Smooth muscle cell (in vitro differentiated cells): ENCODE results near the gene GPRIN1. TPM values are rescaled to one million over a fixed set of nuclear protein-coding genes. Genes with fewer than 3 reads are reported as not detected.

Source experiments
- DNase-seq: peaks from one replicate; lab custom pipeline; 2025; ENCODE audit not compliant: unreplicated experiment; lab: John Stamatoyannopoulos, UW
- H2AFZ ChIP-seq: fragments of 200-600 bp; sonication (generic); 2 replicates; pipeline ENCODE4 v1.6.0; 2016; ENCODE audit warnings: antibody characterized with exemption, low read depth, mild to moderate bottlenecking
- H3F3A ChIP-seq: fragments of 200-600 bp; sonication (generic); 2 replicates; pipeline ENCODE4 v1.6.0; 2017; ENCODE audit warnings: antibody characterized with exemption, low read depth
- H3K27ac ChIP-seq: fragments of 200-600 bp; sonication (generic); 2 replicates; pipeline ENCODE4 v1.5.1; 2016; ENCODE audit warnings: low read depth, mild to moderate bottlenecking
- H3K27me3 ChIP-seq: fragments of 200-600 bp; sonication (generic); 2 replicates; pipeline ENCODE4 v1.6.1; 2016; ENCODE audit warnings: low read depth, mild to moderate bottlenecking
- H3K36me3 ChIP-seq: fragments of 200-600 bp; sonication (generic); 2 replicates; pipeline ENCODE4 v1.5.1; 2016; ENCODE audit warnings: low read depth
- H3K4me1 ChIP-seq: fragments of 200-600 bp; sonication (generic); 2 replicates; pipeline ENCODE4 v1.5.1; 2016; ENCODE audit warnings: low read depth
- H3K4me2 ChIP-seq: fragments of 200-600 bp; sonication (generic); 2 replicates; pipeline ENCODE4 v1.6.0; 2016; ENCODE audit warnings: mild to moderate bottlenecking
- H3K4me3 ChIP-seq: fragments of 200-600 bp; sonication (generic); 2 replicates; pipeline ENCODE4 v1.5.1; 2016; ENCODE audit warnings: mild to moderate bottlenecking
- H3K79me2 ChIP-seq: fragments of 200-600 bp; sonication (generic); 2 replicates; pipeline ENCODE4 v1.6.0; 2016; ENCODE audit warnings: low read depth, mild to moderate bottlenecking
- H3K9ac ChIP-seq: fragments of 200-600 bp; sonication (generic); 2 replicates; pipeline ENCODE4 v1.6.0; 2016; ENCODE audit warnings: low read depth
- H3K9me3 ChIP-seq: fragments of 200-600 bp; sonication (generic); replicated peaks from 2 replicates; pipeline ENCODE4 v1.5.1; 2016; ENCODE audit warnings: low read depth
- H4K20me1 ChIP-seq: fragments of 200-600 bp; sonication (generic); 2 replicates; pipeline ENCODE4 v1.6.0; 2016; ENCODE audit warnings: low read depth
- WGBS: methylation state at CpG from one replicate; pipeline ENCODE4 v1.1.7; 2016; ENCODE audit warnings: low lambda C conversion rate; 5-methylcytosine and 5-hydroxymethylcytosine counted together
- polyA plus RNA-seq: library from polyadenylated mRNA; unstranded; fragments of >200 nt; fragmentation: Nextera tagmentation; extraction: Ambion mirVana; gene quantifications from 2 replicates; pipeline ENCODE4 v1.2.1, GENCODE V29; 2016
- total RNA-seq: library from RNA; depleted of rRNA; stranded (reverse); fragments of >200 nt; gene quantifications from 2 replicates; pipeline ENCODE4 v1.2.3, GENCODE V29; 2014
- TF ChIP-seq, protein P1 (sequence below): fragments of 200-600 bp; sonication (generic); IDR thresholded peaks from 2 replicates; pipeline ENCODE4 v1.5.1; 2017; ENCODE audit warnings: borderline replicate concordance, mild to moderate bottlenecking, antibody characterized with exemption; ENCODE audit not compliant: insufficient read depth, poor library complexity, severe bottlenecking

GPRIN1 gene
- total and polyA plus RNA-seq, 2 experiments from 2014 or later, result 2.1 to 3.6 TPM

GRCh38 chr5:176632745-176633144 is 22.8 kb upstream of the GPRIN1 start:
- TF ChIP-seq, protein P1, sequence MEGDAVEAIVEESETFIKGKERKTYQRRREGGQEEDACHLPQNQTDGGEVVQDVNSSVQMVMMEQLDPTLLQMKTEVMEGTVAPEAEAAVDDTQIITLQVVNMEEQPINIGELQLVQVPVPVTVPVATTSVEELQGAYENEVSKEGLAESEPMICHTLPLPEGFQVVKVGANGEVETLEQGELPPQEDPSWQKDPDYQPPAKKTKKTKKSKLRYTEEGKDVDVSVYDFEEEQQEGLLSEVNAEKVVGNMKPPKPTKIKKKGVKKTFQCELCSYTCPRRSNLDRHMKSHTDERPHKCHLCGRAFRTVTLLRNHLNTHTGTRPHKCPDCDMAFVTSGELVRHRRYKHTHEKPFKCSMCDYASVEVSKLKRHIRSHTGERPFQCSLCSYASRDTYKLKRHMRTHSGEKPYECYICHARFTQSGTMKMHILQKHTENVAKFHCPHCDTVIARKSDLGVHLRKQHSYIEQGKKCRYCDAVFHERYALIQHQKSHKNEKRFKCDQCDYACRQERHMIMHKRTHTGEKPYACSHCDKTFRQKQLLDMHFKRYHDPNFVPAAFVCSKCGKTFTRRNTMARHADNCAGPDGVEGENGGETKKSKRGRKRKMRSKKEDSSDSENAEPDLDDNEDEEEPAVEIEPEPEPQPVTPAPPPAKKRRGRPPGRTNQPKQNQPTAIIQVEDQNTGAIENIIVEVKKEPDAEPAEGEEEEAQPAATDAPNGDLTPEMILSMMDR, result no peak
- Histone ChIP-seq H3K9ac (no peak overlapping the region), H3K27ac (no peak overlapping the region), H3K4me1 (peaks cover 11% of the 10 kb centered on the region), H2AFZ (no peak overlapping the region), H3K4me3 (no peak overlapping the region), H4K20me1 (no peaks in the 10 kb centered on the region), H3K36me3 (no peaks in the 10 kb centered on the region), H3K27me3 (peaks cover 63% of the 10 kb centered on the region), H3K4me2 (no peak overlapping the region), H3K9me3 (no peaks in the 10 kb centered on the region), H3K79me2 (no peaks in the 10 kb centered on the region), H3F3A (no peaks in the 10 kb centered on the region)
- no peak for DNase-seq
- WGBS, result 88% methylated on average over 2 of the region's 2 CpGs

- H3K36me3 ChIP-seq, result no peaks in the 10 kb centered on the region
- H4K20me1 ChIP-seq, result no peaks in the 10 kb centered on the region
- H3K4me1 ChIP-seq, result peaks cover 11% of the 10 kb centered on the region
- TF ChIP-seq, protein P1, result no peak
- no peak overlapping the region for H3K9ac ChIP-seq
- WGBS, result 87% methylated on average over 7 of the region's 7 CpGs
- no peaks in the 10 kb centered on the region for H3F3A ChIP-seq
- H3K79me2 ChIP-seq, result no peaks in the 10 kb centered on the region
- no peak overlapping the region for H2AFZ ChIP-seq
- no peaks in the 10 kb centered on the region for H3K9me3 ChIP-seq
- H3K4me2 ChIP-seq, result no peak overlapping the region
- H3K4me3 ChIP-seq, result no peak overlapping the region
- DNase-seq, result no peak
- H3K27me3 ChIP-seq, result peaks cover 75% of the 10 kb centered on the region
- H3K27ac ChIP-seq, result no peak overlapping the region
Measured at GRCh38 chr5:176631383-176632200, 21.6 kb upstream of the GPRIN1 start.

DNA sequence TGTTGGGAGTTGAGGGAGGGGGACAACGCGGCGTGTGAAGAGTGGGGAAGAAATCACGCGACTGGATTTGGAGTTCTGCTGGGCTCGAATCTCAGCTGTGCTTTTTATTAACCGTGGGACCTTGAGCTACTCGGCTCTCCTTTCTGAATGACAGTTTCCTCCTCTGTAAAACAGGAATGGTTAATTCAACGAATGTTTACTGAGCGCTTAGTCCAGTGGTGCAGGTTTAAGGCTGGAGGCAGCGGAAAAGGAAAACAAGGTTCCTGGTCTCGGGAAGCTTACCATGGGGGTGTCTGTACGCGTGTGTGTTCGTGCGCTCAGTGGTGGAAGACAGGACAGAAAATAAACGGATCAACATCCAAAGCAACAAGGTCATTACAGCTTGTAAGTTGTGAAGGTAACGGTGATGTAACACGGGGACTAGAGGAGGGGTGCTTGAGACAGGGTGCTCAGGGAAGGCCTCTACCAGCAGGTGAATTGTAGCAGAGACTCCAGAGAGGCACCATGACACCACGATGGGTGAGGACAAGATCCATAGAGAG is 20.8 kb upstream of the GPRIN1 start:
- Histone ChIP-seq H3K9ac (no peak overlapping the region), H3K36me3 (no peaks in the 10 kb centered on the region), H3K79me2 (no peaks in the 10 kb centered on the region), H3K4me3 (peak overlapping the region; percentile 50), H3K9me3 (no peaks in the 10 kb centered on the region), H2AFZ (peak overlapping the region; percentile 3), H4K20me1 (no peaks in the 10 kb centered on the region), H3F3A (no peaks in the 10 kb centered on the region), H3K27me3 (peaks cover 81% of the 10 kb centered on the region), H3K4me2 (peak overlapping the region; percentile 85), H3K27ac (no peak overlapping the region), H3K4me1 (peaks cover 11% of the 10 kb centered on the region)
- TF ChIP-seq, protein P1, result no peak
- no peak for DNase-seq
- WGBS, result 17% methylated on average over 20 of the region's 20 CpGs
